T-helper 2 cell treated with Interferon-gamma antibody and Interleukin-4, amounts not matched to agents 5 μg/mL and 100 μg/mL, for 36 hours (primary cell): ENCODE data around the gene GAP43.

Source experiments
- DNase-seq: peaks from one replicate; pipeline ENCODE4 v3.0.0; 2021; ENCODE audit warnings: low spot score
- H3K27ac Mint-ChIP-seq: one replicate; pipeline ENCODE4 v1.8.0; 2021; ENCODE audit warnings: mild to moderate bottlenecking, mixed read lengths
- H3K27me3 Mint-ChIP-seq: one replicate; pipeline ENCODE4 v1.8.0; 2021; ENCODE audit warnings: low read depth, mixed read lengths
- H3K36me3 Mint-ChIP-seq: one replicate; pipeline ENCODE4 v1.8.0; 2021; ENCODE audit warnings: low read depth, mixed read lengths
- H3K4me1 Mint-ChIP-seq: one replicate; pipeline ENCODE4 v1.8.0; 2021; ENCODE audit warnings: low read depth, mixed read lengths
- H3K4me3 Mint-ChIP-seq: one replicate; pipeline ENCODE4 v1.8.0; 2022; ENCODE audit warnings: mild to moderate bottlenecking, moderate library complexity, mixed read lengths
- H3K9me3 Mint-ChIP-seq: one replicate; pipeline ENCODE4 v1.8.0; 2021; ENCODE audit warnings: mixed read lengths

Gene GAP43

DNA sequence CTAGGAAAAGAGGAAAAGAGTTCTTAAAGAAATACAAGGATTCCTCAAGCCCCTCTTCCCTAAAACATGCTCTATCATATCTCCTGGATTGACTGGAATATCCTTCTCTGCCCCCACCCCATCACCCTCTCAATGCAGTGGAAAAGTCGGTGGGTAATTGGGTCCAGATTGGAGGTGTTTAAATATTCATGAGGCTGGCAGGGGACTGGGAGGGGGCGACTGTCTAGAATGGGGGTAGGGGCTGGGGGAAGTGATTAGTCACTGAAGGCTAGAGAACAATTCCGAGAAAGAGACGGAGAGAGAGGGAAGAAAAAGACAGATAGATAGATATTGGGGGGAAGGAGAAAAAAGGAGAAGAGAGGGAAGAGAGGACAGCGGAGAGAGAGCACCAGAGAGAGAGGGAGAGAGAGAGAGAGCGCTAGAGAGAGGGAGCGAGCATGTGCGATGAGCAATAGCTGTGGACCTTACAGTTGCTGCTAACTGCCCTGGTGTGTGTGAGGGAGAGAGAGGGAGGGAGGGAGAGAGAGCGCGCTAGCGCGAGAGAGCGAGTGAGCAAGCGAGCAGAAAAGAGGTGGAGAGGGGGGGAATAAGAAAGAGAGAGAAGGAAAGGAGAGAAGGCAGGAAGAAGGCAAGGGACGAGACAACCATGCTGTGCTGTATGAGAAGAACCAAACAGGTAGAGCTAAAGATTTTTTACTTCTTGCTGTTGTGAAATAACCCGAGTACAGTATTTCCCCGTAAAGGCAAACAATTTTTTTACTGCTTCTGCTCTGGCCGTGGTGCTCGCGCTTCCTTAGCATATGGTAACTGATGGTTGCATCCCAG lies at the start of gene GAP43:
Gene GAP43, plus strand, starts transcription at position 467 of the 825 bp plus-strand sequence. Its CDS starts 180 bp downstream, at position 647.
- peaks cover 41% of the 10 kb centered on the region for H3K27me3 Mint-ChIP-seq
- peaks cover 8% of the 10 kb centered on the region for H3K4me1 Mint-ChIP-seq
- H3K4me3 Mint-ChIP-seq, result no peak within 1 kb of the TSS
- no peaks in the 10 kb centered on the region for H3K9me3 Mint-ChIP-seq
- H3K27ac Mint-ChIP-seq, result no peak within 1 kb of the TSS
- no peak for DNase-seq
- no peaks in the 10 kb centered on the region for H3K36me3 Mint-ChIP-seq

- DNase-seq, result no peak
- no peaks in the 10 kb centered on the region for H3K4me1 Mint-ChIP-seq
- H3K27ac Mint-ChIP-seq, result no peak overlapping the region
- H3K36me3 Mint-ChIP-seq, result no peaks in the 10 kb centered on the region
- H3K9me3 Mint-ChIP-seq, result no peaks in the 10 kb centered on the region
- H3K27me3 Mint-ChIP-seq, result peaks cover 4% of the 10 kb centered on the region
- H3K4me3 Mint-ChIP-seq, result no peak overlapping the region
These were observed 46.9 kb upstream of the GAP43 start for GRCh38 chr3:115576325-115576875.

GRCh38 chr3:115577000-115577399 lies 46.3 kb upstream of the GAP43 start:
- Mint-ChIP-seq H3K27me3 (peaks cover 7% of the 10 kb centered on the region), H3K4me3 (no peak overlapping the region), H3K27ac (no peak overlapping the region), H3K36me3 (no peaks in the 10 kb centered on the region), H3K4me1 (no peaks in the 10 kb centered on the region), H3K9me3 (no peaks in the 10 kb centered on the region)
- no peak for DNase-seq

GRCh38 chr3:115578331-115578730 lies 45.0 kb upstream of the GAP43 start:
- no peak overlapping the region for H3K4me3 Mint-ChIP-seq
- H3K36me3 Mint-ChIP-seq, result no peaks in the 10 kb centered on the region
- no peaks in the 10 kb centered on the region for H3K9me3 Mint-ChIP-seq
- H3K27ac Mint-ChIP-seq, result no peak overlapping the region
- no peaks in the 10 kb centered on the region for H3K4me1 Mint-ChIP-seq
- DNase-seq, result no peak
- H3K27me3 Mint-ChIP-seq, result peaks cover 7% of the 10 kb centered on the region

DNA sequence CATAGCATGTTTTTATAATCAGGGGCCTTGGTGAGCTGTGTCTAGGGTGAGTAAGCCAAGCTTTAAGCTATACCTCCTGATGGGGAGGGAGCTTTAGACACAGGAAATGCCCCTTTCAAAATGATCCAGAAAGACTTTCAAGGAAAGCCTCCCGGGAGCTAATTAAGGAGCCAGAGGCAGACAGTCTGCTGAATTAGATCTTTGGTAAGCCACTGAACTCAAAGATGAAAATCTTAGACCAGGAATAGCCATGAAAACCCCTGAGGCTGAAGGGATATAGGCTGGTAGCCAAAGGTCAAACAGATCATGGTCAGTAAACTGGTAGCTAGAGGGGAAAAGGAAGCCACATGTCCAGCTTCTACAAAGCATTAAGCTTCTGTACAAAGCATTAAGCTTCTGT lies 42.7 kb upstream of the GAP43 start:
- no peak for DNase-seq
- Mint-ChIP-seq H3K9me3 (no peaks in the 10 kb centered on the region), H3K36me3 (no peaks in the 10 kb centered on the region), H3K4me1 (no peaks in the 10 kb centered on the region), H3K27ac (no peak overlapping the region), H3K27me3 (peaks cover 3% of the 10 kb centered on the region), H3K4me3 (no peak overlapping the region)

- no peak overlapping the region for H3K27ac Mint-ChIP-seq
- H3K36me3 Mint-ChIP-seq, result no peaks in the 10 kb centered on the region
- H3K4me1 Mint-ChIP-seq, result no peaks in the 10 kb centered on the region
- no peaks in the 10 kb centered on the region for H3K9me3 Mint-ChIP-seq
- DNase-seq, result no peak
- H3K4me3 Mint-ChIP-seq, result no peak overlapping the region
- peaks cover 3% of the 10 kb centered on the region for H3K27me3 Mint-ChIP-seq
These were observed 41.8 kb upstream of the GAP43 start for GRCh38 chr3:115581362-115582135.

- Mint-ChIP-seq H3K36me3 (no peaks in the 10 kb centered on the region), H3K27me3 (peaks cover 3% of the 10 kb centered on the region), H3K4me1 (no peaks in the 10 kb centered on the region), H3K27ac (no peak overlapping the region), H3K9me3 (no peaks in the 10 kb centered on the region), H3K4me3 (no peak overlapping the region)
- DNase-seq, result no peak
These were observed 34.9 kb upstream of the GAP43 start for GRCh38 chr3:115588201-115589115.

DNA sequence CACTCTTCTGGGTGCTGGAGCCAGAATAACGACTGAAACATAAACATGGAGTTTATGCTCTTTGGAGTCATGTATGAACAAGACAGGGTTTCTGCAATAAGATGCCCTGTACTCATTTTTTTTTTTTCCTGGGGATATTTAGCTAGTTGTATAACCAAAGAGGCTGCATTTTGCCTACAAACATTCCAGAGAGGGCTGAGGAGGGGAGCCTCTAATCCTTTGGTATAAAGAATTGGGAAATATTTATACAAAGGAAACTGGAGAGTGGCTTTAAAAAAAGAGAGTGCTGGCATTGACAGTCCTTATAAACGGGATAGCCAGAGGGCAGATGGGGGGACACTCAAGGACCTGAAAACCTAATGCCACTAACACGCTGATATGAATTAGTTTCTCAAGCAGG lies 32.4 kb upstream of the GAP43 start:
- Mint-ChIP-seq H3K36me3 (no peaks in the 10 kb centered on the region), H3K27me3 (peaks cover 3% of the 10 kb centered on the region), H3K4me1 (no peaks in the 10 kb centered on the region), H3K4me3 (no peak overlapping the region), H3K9me3 (peaks cover 3% of the 10 kb centered on the region), H3K27ac (no peak overlapping the region)
- no peak for DNase-seq

DNA sequence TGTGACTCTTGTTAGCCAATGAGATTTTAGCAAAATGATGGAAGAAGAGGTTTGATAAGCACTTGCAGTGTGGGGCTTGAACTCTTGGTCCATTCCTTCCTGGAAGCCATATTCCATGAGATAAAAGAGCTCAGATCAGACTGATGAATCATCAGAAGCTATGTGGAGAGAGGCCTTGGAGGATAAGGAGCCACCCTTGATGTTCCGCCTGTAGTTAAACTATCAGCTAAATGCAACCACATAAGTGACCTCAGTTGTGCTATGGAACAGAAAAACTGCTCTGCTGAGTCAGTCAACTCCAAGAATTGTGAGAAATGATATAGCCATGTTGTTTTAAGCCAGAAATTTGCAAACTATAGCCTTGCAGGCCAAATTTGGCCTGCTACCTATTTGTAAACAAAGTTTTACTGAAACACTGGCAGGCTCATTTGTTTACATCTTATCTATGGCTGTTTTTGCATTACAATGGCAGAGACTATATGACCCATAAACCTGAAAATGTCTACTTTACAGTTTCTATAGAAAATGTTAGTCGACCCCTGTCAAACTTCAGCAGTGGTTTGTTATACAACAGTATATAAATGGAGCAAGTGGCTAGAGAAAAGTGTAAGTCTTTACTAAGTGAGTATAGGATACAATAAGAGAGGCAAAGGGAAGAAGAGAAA lies 27.6 kb upstream of the GAP43 start:
- DNase-seq, result no peak
- no peaks in the 10 kb centered on the region for H3K4me1 Mint-ChIP-seq
- peaks cover 3% of the 10 kb centered on the region for H3K9me3 Mint-ChIP-seq
- H3K27ac Mint-ChIP-seq, result no peak overlapping the region
- no peak overlapping the region for H3K4me3 Mint-ChIP-seq
- H3K36me3 Mint-ChIP-seq, result no peaks in the 10 kb centered on the region
- H3K27me3 Mint-ChIP-seq, result no peaks in the 10 kb centered on the region

DNA sequence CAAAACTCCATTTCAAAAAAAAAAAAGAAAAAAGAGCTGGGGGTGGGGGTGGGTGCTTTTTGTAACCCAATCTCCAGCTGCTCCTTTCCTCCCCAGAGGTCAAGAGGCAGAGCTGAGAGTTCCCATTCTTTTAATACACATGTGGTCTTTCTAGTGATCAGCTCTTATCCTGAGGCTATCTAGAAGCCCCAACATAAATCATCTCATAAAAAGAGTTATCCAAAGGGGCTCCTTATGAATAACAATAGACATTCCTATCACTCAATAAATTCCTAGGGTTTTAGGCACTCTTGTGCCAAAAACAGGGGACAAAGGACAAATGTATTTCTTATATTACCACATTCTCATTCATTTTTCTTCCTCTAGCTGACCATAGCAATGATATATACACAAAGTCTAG lies 25.1 kb upstream of the GAP43 start:
- Mint-ChIP-seq H3K27me3 (no peaks in the 10 kb centered on the region), H3K9me3 (peaks cover 3% of the 10 kb centered on the region), H3K4me3 (no peak overlapping the region), H3K36me3 (no peaks in the 10 kb centered on the region), H3K4me1 (no peaks in the 10 kb centered on the region), H3K27ac (no peak overlapping the region)
- no peak for DNase-seq

DNA sequence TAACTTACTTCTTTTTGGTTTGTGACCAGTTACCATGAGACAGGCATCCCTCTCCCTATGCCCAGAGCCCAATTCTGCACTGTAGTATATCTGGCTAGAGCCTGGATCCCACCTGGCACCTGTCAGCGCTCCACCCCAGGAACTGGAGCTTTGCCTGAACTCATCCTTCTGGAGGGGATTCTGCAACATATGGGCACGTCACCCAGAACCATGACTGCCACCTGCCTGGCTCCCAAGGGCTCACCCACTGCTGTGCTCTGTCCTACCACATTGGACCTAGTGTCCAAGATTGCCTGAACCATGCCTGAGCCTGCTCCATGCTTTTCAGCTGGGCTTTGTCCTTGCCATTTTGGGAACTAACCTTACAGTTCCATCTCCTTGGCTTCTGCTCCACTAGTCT lies 21.1 kb upstream of the GAP43 start:
- Mint-ChIP-seq H3K9me3 (no peaks in the 10 kb centered on the region), H3K4me1 (no peaks in the 10 kb centered on the region), H3K27ac (no peak overlapping the region), H3K4me3 (no peak overlapping the region), H3K36me3 (no peaks in the 10 kb centered on the region), H3K27me3 (no peaks in the 10 kb centered on the region)
- no peak for DNase-seq

- DNase-seq, result no peak
- Mint-ChIP-seq H3K27ac (no peak overlapping the region), H3K4me1 (peaks cover 4% of the 10 kb centered on the region), H3K4me3 (no peak overlapping the region), H3K27me3 (peaks cover 7% of the 10 kb centered on the region), H3K9me3 (no peaks in the 10 kb centered on the region), H3K36me3 (no peaks in the 10 kb centered on the region)
These were observed 11.7 kb upstream of the GAP43 start for GRCh38 chr3:115611630-115612029.
